ENCODE measurements around the gene NEK9.

GRCh38 chr14:75167325-75167724 is 40.5 kb upstream of the NEK9 start:
- TF ChIP-seq POLR2A (IDR thresholded peaks at IDR 0.05; ENCODE audit: low read depth, low read length) (no peak), ESRRA (IDR thresholded peaks at IDR 0.05; ENCODE audit: low read length) (no peak)
